GM23248 (cell line): Measurements from ENCODE around the gene FBXW8.

Experiments
- EZH2 ChIP-seq: fragments of 200-600 bp; sonication (generic); IDR thresholded peaks from 2 replicates; pipeline ENCODE4 v1.6.1; 2018; ENCODE audit warnings: antibody characterized with exemption, mild to moderate bottlenecking; ENCODE audit not compliant: insufficient read depth, poor library complexity, severe bottlenecking
- EZH2phosphoT487 ChIP-seq: fragments of 200-600 bp; sonication (generic); IDR thresholded peaks from 2 replicates; pipeline ENCODE4 v1.6.1; 2018; ENCODE audit warnings: antibody characterized with exemption, moderate library complexity, mild to moderate bottlenecking, low read depth; ENCODE audit not compliant: insufficient read depth

DNA sequence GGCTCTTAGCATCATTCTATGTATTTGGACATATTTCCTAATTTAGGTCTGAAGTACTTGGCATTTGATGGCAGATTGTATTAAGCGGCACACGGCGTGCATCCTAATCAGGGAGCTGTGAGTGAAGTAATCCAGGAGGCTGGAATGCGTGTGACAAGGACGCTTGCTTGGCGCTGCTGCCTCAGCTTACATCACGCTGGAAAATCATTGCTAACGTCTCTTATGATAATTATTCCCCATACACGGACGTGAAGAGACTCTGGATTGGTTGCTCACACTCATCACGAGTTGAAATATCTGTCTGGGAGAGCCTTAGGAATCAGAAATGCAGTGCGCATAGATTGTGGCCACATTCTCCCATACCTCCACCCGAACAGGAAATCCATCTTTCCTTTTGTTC lies 85.3 kb downstream of the FBXW8 start:
- TF ChIP-seq EZH2 = no peak
- TF ChIP-seq EZH2phosphoT487 = no peak
